GM18909 (cell line): ENCODE measurements around the gene RFLNA.
"Not testable (repeated sequence)": the region's sequence is repeated elsewhere in the genome, so short reads cannot be mapped to it uniquely, and the experiment has no call there.

Experiments used
- ATAC-seq: cut with Tn5 transposase; IDR thresholded peaks from one replicate; pipeline ENCODE4 v1.9.1; 2021; ENCODE audit warnings: mild to moderate bottlenecking; ENCODE audit not compliant: unreplicated experiment, poor library complexity

RFLNA gene

GRCh38 chr12:124316257-124316900 is 21.5 kb downstream of the RFLNA start:
- ATAC-seq, result no peak

GRCh38 chr12:124317400-124317799 is 22.5 kb downstream of the RFLNA start:
- ATAC-seq, result no peak

GRCh38 chr12:124318278-124319020 is 23.6 kb downstream of the RFLNA start:
- ATAC-seq, result no peak

GRCh38 chr12:124319368-124320050 is 24.6 kb downstream of the RFLNA start:
- ATAC-seq, result no peak

- ATAC-seq, result peak; percentile 75
These were observed 26.2 kb downstream of the RFLNA start for GRCh38 chr12:124321040-124321481.

GRCh38 chr12:124321556-124322270 is 26.8 kb downstream of the RFLNA start:
- no peak for ATAC-seq

GRCh38 chr12:124322271-124322998 is 27.5 kb downstream of the RFLNA start:
- no peak for ATAC-seq

GRCh38 chr12:124322999-124323328 is 28.1 kb downstream of the RFLNA start:
- ATAC-seq, result not testable (repeated sequence)

GRCh38 chr12:124323771-124324530 is 29.1 kb downstream of the RFLNA start:
- ATAC-seq, result no peak

GRCh38 chr12:124324803-124325705 is 30.2 kb downstream of the RFLNA start:
- ATAC-seq, result no peak

- ATAC-seq, result no peak
These were observed 31.2 kb downstream of the RFLNA start for GRCh38 chr12:124326104-124326503.

GRCh38 chr12:124326871-124327270 is 32.0 kb downstream of the RFLNA start:
- no peak for ATAC-seq

- ATAC-seq, result no peak
These were observed 32.6 kb downstream of the RFLNA start for GRCh38 chr12:124327362-124328043.

GRCh38 chr12:124328116-124328515 is 33.2 kb downstream of the RFLNA start:
- ATAC-seq, result no peak

- no peak for ATAC-seq
These were observed 33.7 kb downstream of the RFLNA start for GRCh38 chr12:124328636-124329035.

GRCh38 chr12:124332058-124332672 is 37.3 kb downstream of the RFLNA start:
- ATAC-seq, result no peak

- no peak for ATAC-seq
These were observed 38.0 kb downstream of the RFLNA start for GRCh38 chr12:124332900-124333299.
